DMS79 treated with DMSO at 0.1 percent for 48 hours (cell line): ENCODE data around the gene RIF1.

Experiments
- DNase-seq: peaks from one replicate; lab custom pipeline; 2025; lab: John Stamatoyannopoulos, UW

Gene RIF1

DNA sequence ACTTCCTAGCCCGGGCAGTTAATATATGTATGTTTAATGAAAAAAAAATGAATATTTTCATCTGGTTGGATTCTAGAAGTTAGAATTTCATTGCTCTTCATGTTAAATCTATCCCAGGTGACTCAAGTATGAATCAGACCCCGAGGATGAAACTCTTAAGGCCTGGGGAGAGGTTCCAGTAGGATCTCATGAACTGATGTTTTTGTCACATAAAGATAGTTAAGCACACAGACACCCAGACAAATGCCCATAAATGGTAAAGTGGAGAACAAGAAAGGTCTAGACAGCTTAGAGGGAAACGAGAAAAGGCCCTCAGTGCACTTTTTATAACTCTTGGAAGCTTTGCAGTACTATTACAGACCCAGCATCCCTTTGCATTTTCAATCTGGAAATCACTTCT, 114.1 kb downstream of the RIF1 start:
- no peak for DNase-seq

DNA sequence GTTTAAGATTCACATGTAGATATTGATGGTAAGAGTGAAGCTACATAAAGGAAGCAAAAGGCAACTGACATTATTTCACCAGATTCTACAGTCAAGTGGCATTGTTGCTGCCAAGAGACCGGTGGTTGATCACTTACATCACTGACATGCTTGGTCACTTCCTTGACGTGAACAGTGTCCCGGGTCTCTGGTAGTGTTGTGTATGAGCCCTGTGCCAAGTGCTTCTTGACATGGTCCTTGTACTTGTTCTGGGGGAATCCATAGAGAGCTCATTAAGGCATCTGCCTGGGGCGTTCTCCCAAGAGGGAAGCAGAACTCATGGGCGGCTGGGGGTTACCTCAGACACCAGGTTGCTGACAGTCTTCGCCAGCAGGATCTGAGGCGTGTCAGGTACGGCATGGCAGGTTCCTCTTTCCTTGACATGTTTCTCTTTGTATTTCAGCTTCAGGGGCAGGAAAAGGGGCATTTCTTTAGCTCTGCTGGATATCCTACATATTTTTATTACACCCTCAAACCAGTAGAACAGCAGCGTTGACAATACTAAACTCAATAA, 116.2 kb downstream of the RIF1 start:
- DNase-seq, result peak; percentile 50

GRCh38 chr2:151526572-151527090, 116.9 kb downstream of the RIF1 start:
- no peak for DNase-seq
